H9 (cell line): ENCODE data around the gene ZNF253. TPM values are rescaled to one million over a fixed set of nuclear protein-coding genes. Genes with fewer than 3 reads are reported as not detected.
A peak's percentile ranks its signal among the peaks of the same experiment; 100 is the strongest.
"Not testable (repeated sequence)": the region's sequence is repeated elsewhere in the genome, so short reads cannot be mapped to it uniquely, and the experiment has no call there.

Experiments
- DNase-seq: peaks from one replicate; pipeline ENCODE4 v3.0.0-alpha.2; 2017
- H2AFZ ChIP-seq: one replicate; pipeline ENCODE4 v1.6.1; 2013; ENCODE audit warnings: mild to moderate bottlenecking, low read length, control low read depth, moderate library complexity
- H2AK5ac ChIP-seq: 2 replicates; pipeline ENCODE4 v1.6.1; 2013; ENCODE audit warnings: low read length, control low read depth, mixed read lengths; ENCODE audit not compliant: insufficient read length
- H2BK120ac ChIP-seq: one replicate; pipeline ENCODE4 v1.6.1; 2013; ENCODE audit warnings: low read depth, mild to moderate bottlenecking, low read length, control low read depth, inconsistent platforms; ENCODE audit not compliant: poor library complexity, severe bottlenecking
- H2BK12ac ChIP-seq: 2 replicates; pipeline ENCODE4 v1.6.1; 2013; ENCODE audit warnings: low read length, control low read depth, mixed read lengths, low read depth; ENCODE audit not compliant: insufficient read length
- H2BK15ac ChIP-seq: 2 replicates; pipeline ENCODE4 v1.6.1; 2013; ENCODE audit warnings: low read depth, low read length, control low read depth
- H2BK20ac ChIP-seq: one replicate; pipeline ENCODE4 v1.6.1; 2013; ENCODE audit warnings: low read depth, mild to moderate bottlenecking, low read length, control low read depth, inconsistent platforms; ENCODE audit not compliant: poor library complexity, severe bottlenecking
- H2BK5ac ChIP-seq: 2 replicates; pipeline ENCODE4 v1.6.1; 2013; ENCODE audit warnings: low read length, control low read depth, mixed read lengths; ENCODE audit not compliant: insufficient read length
- H3K14ac ChIP-seq: 2 replicates; pipeline ENCODE4 v1.6.1; 2013; ENCODE audit warnings: low read length, control low read depth; ENCODE audit not compliant: insufficient read depth
- H3K18ac ChIP-seq: 2 replicates; pipeline ENCODE4 v1.6.1; 2013; ENCODE audit warnings: low read depth, mild to moderate bottlenecking, mixed read lengths, low read length, control low read depth; ENCODE audit not compliant: insufficient read length
- H3K23ac ChIP-seq: 2 replicates; pipeline ENCODE4 v1.6.1; 2013; ENCODE audit warnings: low read length, control low read depth, mixed read lengths, low read depth; ENCODE audit not compliant: insufficient read length
- H3K23me2 ChIP-seq: 2 replicates; pipeline ENCODE4 v1.6.1; 2013; ENCODE audit warnings: low read depth, mild to moderate bottlenecking, mixed read lengths, low read length, control low read depth; ENCODE audit not compliant: insufficient read length, poor library complexity, severe bottlenecking
- H3K27ac ChIP-seq: 2 replicates; pipeline ENCODE4 v1.5.1; 2013; ENCODE audit warnings: low read length, control low read depth, mixed read lengths, low read depth; ENCODE audit not compliant: insufficient read length
- H3K27me3 ChIP-seq: 2 replicates; pipeline ENCODE4 v1.6.1; 2013; ENCODE audit warnings: low read length, control low read depth, inconsistent platforms; ENCODE audit not compliant: insufficient read depth
- H3K4ac ChIP-seq: 2 replicates; pipeline ENCODE4 v1.6.1; 2013; ENCODE audit warnings: low read depth, mild to moderate bottlenecking, control low read depth, inconsistent platforms, low read length, moderate library complexity
- H3K4me1 ChIP-seq: 2 replicates; pipeline ENCODE4 v1.6.1; 2013; ENCODE audit warnings: low read length, control low read depth, inconsistent platforms; ENCODE audit not compliant: insufficient read depth
- H3K4me2 ChIP-seq: 2 replicates; pipeline ENCODE4 v1.6.1; 2013; ENCODE audit warnings: low read length, control low read depth, mixed read lengths; ENCODE audit not compliant: insufficient read length, insufficient read depth
- H3K56ac ChIP-seq: 2 replicates; pipeline ENCODE4 v1.6.1; 2013; ENCODE audit warnings: low read depth, mild to moderate bottlenecking, mixed read lengths, low read length, control low read depth; ENCODE audit not compliant: insufficient read length
- H3K79me1 ChIP-seq: 2 replicates; pipeline ENCODE4 v1.6.1; 2013; ENCODE audit warnings: low read depth, mild to moderate bottlenecking, moderate library complexity, low read length, control low read depth, inconsistent platforms; ENCODE audit not compliant: insufficient read depth, poor library complexity, severe bottlenecking
- H3K79me2 ChIP-seq: 2 replicates; pipeline ENCODE4 v1.6.1; 2013; ENCODE audit warnings: low read length, control low read depth, inconsistent platforms; ENCODE audit not compliant: insufficient read depth
- H3K9ac ChIP-seq: 2 replicates; pipeline ENCODE4 v1.6.1; 2013; ENCODE audit warnings: low read length, control low read depth, mixed read lengths; ENCODE audit not compliant: insufficient read length; ENCODE audit errors: extremely low read depth
- H3K9me3 ChIP-seq: one replicate; pipeline ENCODE4 v1.6.1; 2013; ENCODE audit warnings: low read depth, low read length, inconsistent platforms; ENCODE audit not compliant: control insufficient read depth
- H3T11ph ChIP-seq: one replicate; pipeline ENCODE4 v1.6.1; 2013; ENCODE audit warnings: mild to moderate bottlenecking, low read length, control low read depth, inconsistent platforms
- H4K20me1 ChIP-seq: one replicate; pipeline ENCODE4 v1.6.1; 2013; ENCODE audit not compliant: control insufficient read depth, insufficient read length, insufficient read depth
- H4K5ac ChIP-seq: 2 replicates; pipeline ENCODE4 v1.6.1; 2013; ENCODE audit warnings: low read depth, mild to moderate bottlenecking, mixed read lengths, low read length, control low read depth; ENCODE audit not compliant: insufficient read length
- H4K8ac ChIP-seq: replicated peaks from 2 replicates; pipeline ENCODE4 v1.6.1; 2013; ENCODE audit warnings: low read length, control low read depth, mixed read lengths, low read depth; ENCODE audit not compliant: insufficient read length
- H4K91ac ChIP-seq: 2 replicates; pipeline ENCODE4 v1.6.1; 2013; ENCODE audit warnings: low read depth, mild to moderate bottlenecking, moderate library complexity, mixed read lengths, low read length, control low read depth; ENCODE audit not compliant: insufficient read length
- H3K27ac Mint-ChIP-seq, 3 experiments: 2 replicates in 2 of 3; 3 replicates in 1 of 3; pipeline ENCODE4 v1.8.0; 2020 to 2021; ENCODE audit warnings: mixed read lengths in 3 of 3, mild to moderate bottlenecking in 1 of 3, moderate library complexity in 1 of 3
- H3K27me3 Mint-ChIP-seq: 2 replicates; pipeline ENCODE4 v1.8.0; 2021; ENCODE audit warnings: low read depth, mild to moderate bottlenecking, moderate library complexity, mixed read lengths
- H3K36me3 Mint-ChIP-seq, 3 experiments: 2 replicates in 2 of 3; 3 replicates in 1 of 3; pipeline ENCODE4 v1.8.0; 2020 to 2021; ENCODE audit warnings: low read depth in 3 of 3, mixed read lengths in 3 of 3; ENCODE audit not compliant: insufficient read depth in 1 of 3
- H3K4me1 Mint-ChIP-seq, 2 experiments: 2 replicates each; pipeline ENCODE4 v1.8.0; 2020; ENCODE audit warnings: mixed read lengths in 2 of 2
- H3K4me3 Mint-ChIP-seq, 2 experiments: 2 replicates in 1 of 2; 3 replicates in 1 of 2; pipeline ENCODE4 v1.8.0; 2020 to 2021; ENCODE audit warnings: mild to moderate bottlenecking in 2 of 2, mixed read lengths in 2 of 2, moderate library complexity in 1 of 2
- H3K9me3 Mint-ChIP-seq, 2 experiments: 2 replicates in 1 of 2; 3 replicates in 1 of 2; pipeline ENCODE4 v1.8.0; 2020; ENCODE audit warnings: mild to moderate bottlenecking in 2 of 2, mixed read lengths in 2 of 2, moderate library complexity in 1 of 2
- CTCF ChIP-seq: fragments of 200-600 bp; sonication (generic); conservative IDR thresholded peaks from 3 replicates; pipeline ENCODE4 v1.8.0; 2021; ENCODE audit warnings: antibody characterized with exemption, mild to moderate bottlenecking
- WGBS: extraction: QIAGEN DNeasy Blood & Tissue Kit; methylation state at CpG from one replicate; pipeline ENCODE4 v1.1.7; 2013; ENCODE audit warnings: missing lambda C conversion rate, low lambda C conversion rate, mixed read lengths; ENCODE audit not compliant: insufficient read length; ENCODE audit errors: extremely low coverage; 5-methylcytosine and 5-hydroxymethylcytosine counted together
- total RNA-seq: library from RNA; stranded (reverse); gene quantifications from 2 replicates; pipeline ENCODE4 v1.2.1, GENCODE V29; 2021

The ZNF253 gene
- total RNA-seq, 1 experiment from 2014 or later: 51.0 TPM

GRCh38 chr19:19930417-19930816, 64.7 kb downstream of the ZNF253 start:
- H3K36me3 Mint-ChIP-seq: peaks cover 87 to 98% (median 93%) of the 10 kb centered on the region in 3 experiments
- not testable (repeated sequence) for H2BK20ac ChIP-seq, H3K27me3 ChIP-seq, H3K23ac ChIP-seq, H2BK12ac ChIP-seq, H4K5ac ChIP-seq, H4K20me1 ChIP-seq, H4K91ac ChIP-seq, H3K79me2 ChIP-seq, H3K56ac ChIP-seq, H2BK5ac ChIP-seq, H3K4me2 ChIP-seq, H3K79me1 ChIP-seq, H4K8ac ChIP-seq, H3T11ph ChIP-seq, H3K27ac Mint-ChIP-seq, H3K4ac ChIP-seq, H3K4me3 Mint-ChIP-seq, H3K4me1 Mint-ChIP-seq, H3K23me2 ChIP-seq, H3K18ac ChIP-seq, H3K9ac ChIP-seq, H3K27ac ChIP-seq, H3K14ac ChIP-seq, H2AFZ ChIP-seq, H3K27me3 Mint-ChIP-seq, H2BK15ac ChIP-seq, H2BK120ac ChIP-seq, H3K4me1 ChIP-seq, H2AK5ac ChIP-seq
- TF ChIP-seq CTCF: peak; percentile 73
- no CpG with 5 or more reads among the region's 7 CpGs for WGBS
- peaks cover 54% of the 10 kb centered on the region for H3K9me3 ChIP-seq
- peak; percentile 57 for DNase-seq
- peaks cover 86 to 91% of the 10 kb centered on the region in 2 experiments for H3K9me3 Mint-ChIP-seq

GRCh38 chr19:19933432-19934314, 68.0 kb downstream of the ZNF253 start:
- not testable (repeated sequence) for H2BK5ac ChIP-seq, H3K9ac ChIP-seq, H2AK5ac ChIP-seq, H3K18ac ChIP-seq, H3K4me3 Mint-ChIP-seq, H3K27ac Mint-ChIP-seq, H2BK12ac ChIP-seq, H2BK20ac ChIP-seq, H4K91ac ChIP-seq, H3K56ac ChIP-seq, H3K4me2 ChIP-seq, H3K4ac ChIP-seq, H4K8ac ChIP-seq, DNase-seq, H3T11ph ChIP-seq, H3K79me1 ChIP-seq, H2BK120ac ChIP-seq, H3K4me1 Mint-ChIP-seq, H3K14ac ChIP-seq, H4K5ac ChIP-seq, H2AFZ ChIP-seq, H4K20me1 ChIP-seq, H2BK15ac ChIP-seq, H3K23ac ChIP-seq, H3K79me2 ChIP-seq, H3K27me3 Mint-ChIP-seq, H3K23me2 ChIP-seq, H3K27ac ChIP-seq, H3K4me1 ChIP-seq, H3K27me3 ChIP-seq
- H3K9me3 Mint-ChIP-seq: peaks cover 85 to 90% of the 10 kb centered on the region in 2 experiments
- H3K9me3 ChIP-seq: peaks cover 54% of the 10 kb centered on the region
- no CpG with 5 or more reads among the region's 3 CpGs for WGBS
- peaks cover 61 to 81% (median 68%) of the 10 kb centered on the region in 3 experiments for H3K36me3 Mint-ChIP-seq
